HT1080 (cell line): ENCODE results near the gene MARCHF3. TPM values are rescaled to one million over a fixed set of nuclear protein-coding genes. Genes with fewer than 3 reads are reported as not detected.
"Not testable (repeated sequence)": the region's sequence is repeated elsewhere in the genome, so short reads cannot be mapped to it uniquely, and the experiment has no call there.

ENCODE experiments used
- DNase-seq: peaks from one replicate; pipeline ENCODE4 v3.0.0-alpha.2; 2015; ENCODE audit warnings: low read depth
- total RNA-seq: library from RNA; depleted of rRNA; stranded (reverse); fragments of >200 nt; shearing (Covaris generic); gene quantifications from 2 replicates; pipeline ENCODE4 v1.2.3, GENCODE V29; 2014

Gene MARCHF3
- total RNA-seq, 1 experiment from 2014 or later = 9.9 TPM

DNA sequence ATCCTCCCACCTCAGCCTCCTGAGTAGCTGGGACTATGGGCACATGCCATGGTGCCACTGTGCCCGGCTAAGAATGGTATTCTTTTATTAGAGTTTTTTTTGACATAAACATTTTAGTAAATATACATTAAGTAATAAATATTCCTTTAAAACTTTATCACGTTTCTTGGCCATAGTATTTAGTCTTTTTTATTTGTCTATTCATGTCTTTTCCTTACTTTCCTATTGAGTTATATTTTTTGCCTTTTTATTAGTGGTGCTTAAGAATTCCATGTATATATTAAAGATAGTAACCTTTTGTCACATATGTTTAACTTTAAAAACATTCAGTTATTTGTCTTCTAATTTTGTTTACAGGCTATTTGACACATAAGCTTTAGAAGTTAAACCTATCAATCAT is 73.4 kb downstream of the MARCHF3 start:
- no peak for DNase-seq

DNA sequence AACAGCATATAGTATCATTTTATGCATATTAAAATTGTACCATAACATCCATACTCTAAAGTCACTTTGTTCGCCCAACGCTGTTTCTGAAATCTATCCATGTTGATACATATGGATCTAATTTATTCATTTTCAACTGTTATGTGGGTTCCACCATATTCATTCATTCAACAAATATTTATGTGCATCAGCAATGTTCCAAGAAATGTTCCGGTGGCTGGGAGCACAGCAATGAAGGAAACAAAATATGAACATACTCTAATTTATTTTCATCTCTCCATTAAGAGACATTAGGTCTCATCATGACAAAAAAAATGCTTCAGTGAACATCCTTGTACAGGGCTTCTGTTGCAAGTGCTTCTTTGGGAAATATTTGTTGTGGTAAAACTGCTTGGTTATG is 75.4 kb downstream of the MARCHF3 start:
- DNase-seq = no peak

DNA sequence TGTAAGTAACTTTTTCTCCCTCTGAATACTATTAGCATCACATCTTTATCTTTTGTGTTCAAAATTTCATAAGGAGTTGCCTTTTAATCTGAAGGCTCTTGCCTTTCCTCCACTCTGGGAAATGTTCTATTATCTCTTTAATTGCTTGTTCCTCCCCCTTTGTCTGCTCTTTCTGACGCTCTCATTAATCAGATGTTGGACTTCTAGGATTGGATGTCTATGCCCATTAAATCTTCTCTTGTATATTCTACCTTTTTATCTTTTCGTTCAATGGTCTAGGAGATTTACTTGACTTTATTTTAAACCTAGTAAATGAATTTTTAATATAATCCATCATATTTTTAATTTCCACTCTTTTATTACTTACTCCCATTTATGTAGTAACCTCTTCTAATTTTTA is 76.7 kb downstream of the MARCHF3 start:
- no peak for DNase-seq

- DNase-seq = no peak
Observed at GRCh38 chr5:126949475-126949874, 80.9 kb downstream of the MARCHF3 start.

- DNase-seq = no peak
Observed at GRCh38 chr5:126948453-126948852, 81.9 kb downstream of the MARCHF3 start.

- DNase-seq = no peak
Observed at GRCh38 chr5:126948011-126948355, 82.4 kb downstream of the MARCHF3 start.

DNA sequence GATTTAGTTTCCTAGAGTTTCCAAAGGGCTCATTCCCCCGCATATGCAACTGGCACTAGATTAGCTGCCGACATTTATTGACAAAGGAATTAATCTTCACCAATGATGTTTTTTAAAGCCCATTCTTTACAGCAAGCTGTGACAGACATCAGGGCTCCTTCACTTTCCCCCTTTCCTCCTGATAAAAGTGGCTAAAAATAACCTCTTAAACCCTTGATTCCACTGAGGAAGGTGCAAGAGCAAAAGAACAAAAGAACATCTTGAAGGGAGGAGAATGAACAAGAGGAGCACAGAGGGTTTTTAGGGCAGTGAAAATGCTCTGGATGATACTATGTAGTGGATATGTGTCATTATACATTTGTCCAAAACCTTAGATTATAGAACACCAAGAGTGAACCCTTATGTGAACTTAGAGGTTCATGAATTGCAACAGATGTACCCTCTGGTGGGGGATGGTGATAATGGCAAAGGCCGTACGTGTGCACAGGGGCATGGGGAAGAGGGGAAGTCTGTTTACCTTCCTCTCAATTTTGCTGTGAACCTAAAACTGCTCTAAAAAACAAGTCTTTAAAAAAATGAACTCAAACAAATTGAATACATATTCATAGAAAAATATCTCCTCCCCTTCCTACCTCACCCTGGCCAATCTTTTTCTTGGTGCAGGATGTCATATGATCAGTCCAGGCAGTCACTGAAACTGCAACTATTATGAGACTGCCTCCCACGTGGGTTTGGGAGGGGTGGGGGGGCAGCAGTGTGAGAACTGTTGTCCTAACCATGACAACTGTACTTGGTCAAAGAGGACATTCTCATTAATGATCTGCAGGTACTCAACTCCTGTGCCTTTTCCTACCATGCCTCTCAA is 83.0 kb downstream of the MARCHF3 start:
- no peak for DNase-seq

- not testable (repeated sequence) for DNase-seq
Observed at GRCh38 chr5:126942908-126943307, 87.5 kb downstream of the MARCHF3 start.

- no peak for DNase-seq
Observed at GRCh38 chr5:126941403-126941802, 89.0 kb downstream of the MARCHF3 start.

DNA sequence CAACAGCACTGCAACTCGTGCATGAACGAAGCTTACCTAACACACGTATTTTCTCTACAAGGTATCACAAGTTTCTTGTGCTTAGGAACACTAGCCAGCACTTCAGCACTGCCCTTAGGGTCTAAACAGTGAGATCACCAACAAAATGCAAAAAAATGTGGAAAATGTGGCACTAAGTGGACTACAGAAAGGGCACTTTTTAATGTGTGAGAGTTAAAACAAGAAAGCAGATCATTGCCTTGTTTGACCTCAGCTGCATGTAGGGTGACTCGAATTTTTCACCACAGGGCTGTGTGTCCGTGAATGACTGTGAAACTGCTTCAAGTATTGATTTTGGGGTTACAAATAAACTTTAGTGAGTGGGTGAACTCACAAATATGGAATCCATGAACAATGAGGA is 90.5 kb downstream of the MARCHF3 start:
- no peak for DNase-seq

- peak; percentile 70 for DNase-seq
Observed at GRCh38 chr5:126938466-126938865, 91.9 kb downstream of the MARCHF3 start.

GRCh38 chr5:126937771-126938170 is 92.6 kb downstream of the MARCHF3 start:
- DNase-seq = no peak

GRCh38 chr5:126936775-126937418 is 93.5 kb downstream of the MARCHF3 start:
- no peak for DNase-seq

GRCh38 chr5:126931963-126932660 is 98.2 kb downstream of the MARCHF3 start:
- DNase-seq = no peak

GRCh38 chr5:126928041-126928440 is 102.3 kb downstream of the MARCHF3 start:
- DNase-seq = no peak

DNA sequence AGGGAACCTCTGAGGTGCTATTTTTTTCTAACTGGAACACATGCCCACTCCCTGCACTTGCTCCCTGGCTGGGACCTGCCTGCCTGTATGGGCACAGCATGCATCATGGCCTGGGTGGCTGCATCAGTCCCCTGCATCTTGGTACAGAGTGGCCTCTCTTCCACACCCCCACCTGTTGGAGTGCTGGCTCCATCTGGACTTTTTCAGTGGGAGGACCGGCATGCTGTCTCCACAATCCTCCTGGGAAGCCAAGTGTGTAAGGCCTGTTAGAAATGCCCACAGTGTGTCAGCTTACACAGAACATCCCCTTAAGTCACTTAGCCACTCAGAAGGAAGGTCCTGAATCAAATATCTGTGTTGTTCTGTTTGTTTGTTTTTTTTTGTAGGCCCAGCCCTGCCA is 102.9 kb downstream of the MARCHF3 start:
- DNase-seq = no peak

DNA sequence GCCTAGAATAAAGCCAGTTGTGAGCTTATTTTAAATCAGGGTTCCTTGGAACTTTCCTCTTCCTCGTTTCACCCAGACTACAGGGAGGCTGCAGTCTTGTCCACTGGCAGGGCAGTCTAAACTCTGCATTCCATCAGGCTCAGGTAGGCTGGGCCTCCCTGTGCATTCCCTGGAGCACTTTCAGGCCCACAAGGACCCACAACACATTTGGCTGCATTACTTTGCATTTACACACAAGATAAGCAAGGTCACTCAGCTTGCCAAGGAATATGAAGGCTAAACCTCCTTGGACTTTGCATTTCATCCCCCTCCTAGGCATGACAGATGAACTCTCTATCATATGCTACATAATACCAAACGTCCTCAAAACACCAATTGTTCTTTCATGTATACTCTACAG is 104.2 kb downstream of the MARCHF3 start:
- DNase-seq = no peak

- no peak for DNase-seq
Observed at GRCh38 chr5:126925482-126925881, 104.9 kb downstream of the MARCHF3 start.

- no peak for DNase-seq
Observed at GRCh38 chr5:126924331-126925033, 105.9 kb downstream of the MARCHF3 start.

- no peak for DNase-seq
Observed at GRCh38 chr5:126921241-126922091, 108.9 kb downstream of the MARCHF3 start.

GRCh38 chr5:126920291-126920690 is 110.1 kb downstream of the MARCHF3 start:
- no peak for DNase-seq
